IMR-90 (cell line): ENCODE measurements around the gene CLEC16A. TPM values are rescaled to one million over a fixed set of nuclear protein-coding genes. Genes with fewer than 3 reads are reported as not detected.

Experiments
- ATAC-seq: fragments of 200-7000 bp; cut with Tn5 transposase; 2 replicates; pipeline ENCODE4 v1.9.1; 2020; ENCODE audit warnings: low read depth, mild to moderate bottlenecking, moderate library complexity
- BruUV-seq: library from RNA; stranded (reverse); fragments of 400-500 nt; replicated peaks from 2 replicates; lab custom pipeline; 2021; lab: Mats Ljungman, UMichigan
- CTCF ChIA-PET: fragments of 300-600 bp; formaldehyde crosslinking; extraction: SDS; loops from one replicate; lab custom pipeline; 2021; ENCODE audit warnings: antibody characterized with exemption; lab: Yijun Ruan, JAX
- POLR2A ChIA-PET: fragments of 300-600 bp; sonication (Branson Sonifier 250); formaldehyde crosslinking; loops from one replicate; lab custom pipeline; 2022; ENCODE audit warnings: antibody characterized with exemption; ENCODE audit not compliant: unreplicated experiment; lab: Charles Lee
- DNase-seq: peaks from one replicate; pipeline ENCODE4 v3.0.0; 2013
- H2AFZ ChIP-seq: replicated peaks from 2 replicates; pipeline ENCODE3; 2013; ENCODE audit warnings: low read length, mild to moderate bottlenecking; ENCODE audit not compliant: poor library complexity
- H2AK5ac ChIP-seq: 2 replicates; pipeline ENCODE4 v1.6.1; 2013; ENCODE audit warnings: low read depth, low read length, inconsistent platforms
- H2AK9ac ChIP-seq: replicated peaks from 2 replicates; pipeline ENCODE3; 2013; ENCODE audit warnings: mild to moderate bottlenecking, low read depth, low read length, moderate library complexity; ENCODE audit not compliant: poor library complexity
- H2BK120ac ChIP-seq: 2 replicates; pipeline ENCODE4 v1.6.1; 2013; ENCODE audit warnings: low read depth, low read length, inconsistent platforms
- H2BK15ac ChIP-seq: 3 replicates; pipeline ENCODE4 v1.6.1; 2013; ENCODE audit warnings: low read depth, low read length, inconsistent platforms
- H2BK20ac ChIP-seq: 2 replicates; pipeline ENCODE4 v1.6.1; 2013; ENCODE audit warnings: low read depth, mild to moderate bottlenecking, inconsistent platforms, low read length, moderate library complexity
- H2BK5ac ChIP-seq: 2 replicates; pipeline ENCODE4 v1.6.1; 2013; ENCODE audit warnings: mild to moderate bottlenecking, low read depth, low read length, inconsistent platforms; ENCODE audit not compliant: poor library complexity, severe bottlenecking
- H3K14ac ChIP-seq: replicated peaks from 2 replicates; pipeline ENCODE4 v1.6.1; 2013; ENCODE audit warnings: low read depth, low read length, inconsistent platforms
- H3K18ac ChIP-seq: 2 replicates; pipeline ENCODE4 v1.6.1; 2013; ENCODE audit warnings: low read depth, low read length, control low read depth
- H3K23ac ChIP-seq: 2 replicates; pipeline ENCODE4 v1.6.1; 2013; ENCODE audit warnings: low read depth, low read length, inconsistent platforms
- H3K27ac ChIP-seq: 2 replicates; pipeline ENCODE4 v1.5.1; 2013; ENCODE audit warnings: mild to moderate bottlenecking, control low read depth, low read length; ENCODE audit not compliant: insufficient read depth
- H3K27me3 ChIP-seq: 2 replicates; pipeline ENCODE4 v1.6.1; 2013; ENCODE audit warnings: low read length; ENCODE audit not compliant: control insufficient read depth, insufficient read depth
- H3K36me3 ChIP-seq: 2 replicates; pipeline ENCODE4 v1.6.1; 2013; ENCODE audit warnings: low read length, mixed read lengths; ENCODE audit not compliant: control insufficient read depth, insufficient read depth
- H3K4ac ChIP-seq: 2 replicates; pipeline ENCODE4 v1.6.1; 2013; ENCODE audit warnings: low read depth, low read length, inconsistent platforms
- H3K4me1 ChIP-seq: 2 replicates; pipeline ENCODE4 v1.6.1; 2013; ENCODE audit warnings: low read length, mixed read lengths; ENCODE audit not compliant: control insufficient read depth, insufficient read depth
- H3K4me2 ChIP-seq: 2 replicates; pipeline ENCODE4 v1.6.1; 2013; ENCODE audit warnings: low read depth, mild to moderate bottlenecking, control low read depth, low read length, moderate library complexity
- H3K4me3 ChIP-seq: 2 replicates; pipeline ENCODE4 v1.5.1; 2013; ENCODE audit warnings: low read depth, mild to moderate bottlenecking, control low read depth, low read length, moderate library complexity; ENCODE audit not compliant: insufficient read depth
- H3K56ac ChIP-seq: 2 replicates; pipeline ENCODE4 v1.6.1; 2013; ENCODE audit warnings: low read length, inconsistent platforms; ENCODE audit not compliant: insufficient read depth; ENCODE audit errors: extremely low read depth
- H3K79me1 ChIP-seq, 2 experiments: 2 replicates each; pipeline ENCODE4 v1.6.1; 2013; ENCODE audit warnings: low read length in 2 of 2, inconsistent platforms in 1 of 2, low read depth in 1 of 2
- H3K9ac ChIP-seq: 2 replicates; pipeline ENCODE4 v1.6.1; 2013; ENCODE audit warnings: low read depth, low read length, control low read depth
- H3K9me1 ChIP-seq: 2 replicates; pipeline ENCODE4 v1.6.1; 2013; ENCODE audit warnings: low read length, inconsistent platforms; ENCODE audit not compliant: insufficient read depth
- H3K9me3 ChIP-seq: 2 replicates; pipeline ENCODE4 v1.6.1; 2013; ENCODE audit warnings: low read length; ENCODE audit not compliant: control insufficient read depth, insufficient read depth
- H4K20me1 ChIP-seq: 2 replicates; pipeline ENCODE4 v1.6.1; 2013; ENCODE audit warnings: low read length, inconsistent platforms; ENCODE audit not compliant: insufficient read depth
- H4K5ac ChIP-seq: 2 replicates; pipeline ENCODE4 v1.6.1; 2013; ENCODE audit warnings: mild to moderate bottlenecking, low read depth, low read length, control low read depth
- H4K8ac ChIP-seq, 2 experiments: 2 replicates each; pipeline ENCODE4 v1.6.1; 2013; ENCODE audit warnings: low read depth in 2 of 2, low read length in 2 of 2, control low read depth in 1 of 2, inconsistent platforms in 1 of 2
- H4K91ac ChIP-seq: 2 replicates; pipeline ENCODE4 v1.6.1; 2013; ENCODE audit warnings: low read depth, low read length, inconsistent platforms; ENCODE audit not compliant: insufficient read depth
- CHD1 ChIP-seq: IDR thresholded peaks from 2 replicates; pipeline ENCODE4 v1.6.1; 2012; ENCODE audit warnings: low read depth, low read length, improper control_type of control experiment
- MAFK ChIP-seq: IDR thresholded peaks from 2 replicates; pipeline ENCODE4 v1.6.1; 2012; ENCODE audit warnings: low read depth, low read length, improper control_type of control experiment
- MAZ ChIP-seq: IDR thresholded peaks from 2 replicates; pipeline ENCODE4 v1.6.1; 2012; ENCODE audit warnings: low read depth, mild to moderate bottlenecking, low read length, improper control_type of control experiment, moderate library complexity, borderline replicate concordance
- WGBS, 2 experiments: methylation state at CpG; one replicate each; pipeline versions ENCODE4 v1.1.5 to v1.1.7; 2013; ENCODE audit warnings: missing lambda C conversion rate in 2 of 2; ENCODE audit not compliant: insufficient read length in 1 of 2; ENCODE audit errors: extremely low coverage in 2 of 2; 5-methylcytosine and 5-hydroxymethylcytosine counted together
- dilution Hi-C: fragments of 300-500 bp; cut with HindIII; formaldehyde crosslinking; loops from one replicate; pipeline ENCODE4 v1.14.3; 2018; ENCODE audit warnings: low sequenced_read_pairs; ENCODE audit not compliant: unreplicated experiment
- in situ Hi-C: fragments of 300-500 bp; cut with MboI; formaldehyde crosslinking; loops from 3 replicates; pipeline ENCODE4 v1.14.3; 2019; ENCODE audit warnings: low sequenced_read_pairs, inconsistent platforms, mixed read lengths
- intact Hi-C: fragments of 100-400 bp; cut with micrococcal nuclease; formaldehyde crosslinking; loops from 2 replicates; pipeline ENCODE4 v1.10.0; 2022
- polyA plus RNA-seq, 3 experiments: library from polyadenylated mRNA; depleted of rRNA; stranded (reverse); fragments of >200 nt; gene quantifications; 2 replicates each; pipeline ENCODE4 v1.2.3, GENCODE V29; 2012; ENCODE audit warnings: low replicate concordance in 1 of 3
- total RNA-seq: library from RNA; depleted of rRNA; stranded (reverse); fragments of >200 nt; gene quantifications from 2 replicates; pipeline ENCODE4 v1.2.3, GENCODE V29; 2012

Gene CLEC16A
- total and polyA plus RNA-seq, 2 of the 4 experiments (the other 2 are of a cell fraction): 15.9 to 16.5 TPM

DNA sequence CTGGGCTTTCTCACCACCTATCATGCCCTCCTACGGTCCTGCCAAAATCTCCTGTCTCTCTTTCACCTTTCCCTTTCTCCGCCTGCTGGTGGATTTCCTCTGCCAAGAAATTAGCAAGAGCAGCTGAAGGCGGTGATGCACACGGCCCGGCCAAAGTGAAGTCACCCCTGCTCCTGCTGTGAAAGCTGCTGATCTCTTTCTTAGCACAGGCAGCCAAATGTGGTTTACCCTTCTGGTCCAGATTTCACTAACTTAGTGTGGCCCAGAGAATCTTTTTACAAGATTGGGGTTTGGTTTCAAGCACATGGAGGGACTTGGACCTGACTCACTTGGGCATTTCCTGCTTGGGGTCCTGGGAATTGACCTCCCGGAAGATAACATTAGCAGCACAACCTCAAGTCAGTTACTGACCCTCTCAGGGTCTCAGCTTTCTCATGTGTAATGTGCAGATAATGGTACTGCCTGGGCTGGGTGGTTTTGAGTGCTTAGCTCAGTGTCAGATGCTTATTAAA, 155.9 kb downstream of the CLEC16A start (continued):
- TF ChIP-seq CHD1: peak; percentile 67; the same call in 1 of the 2 replicates

DNA sequence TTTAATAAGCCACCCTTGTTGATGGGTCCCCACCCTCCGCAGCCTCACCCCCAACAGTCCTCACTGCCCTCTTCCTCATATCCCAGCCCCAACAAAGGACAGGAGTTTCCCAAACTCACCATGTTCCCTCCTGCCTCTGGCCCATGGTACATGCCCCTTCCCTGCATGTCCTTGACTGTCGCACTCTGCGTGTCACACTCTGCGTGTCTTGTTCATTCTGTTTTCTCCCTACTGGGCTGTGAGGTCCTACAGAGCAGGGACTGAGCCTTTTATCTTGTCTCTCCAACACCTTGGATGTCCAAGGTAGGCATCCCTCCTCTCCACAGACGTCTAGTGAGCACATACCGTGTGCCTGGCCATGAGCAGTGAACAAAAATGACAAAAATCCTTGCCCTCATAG, 156.9 kb downstream of the CLEC16A start:
- dilution Hi-C loops: no loop called here
- Histone ChIP-seq H3K9me1 (peaks cover 40% of the 10 kb centered on the region), H4K5ac (peak overlapping the region; percentile 99), H2BK5ac (peak overlapping the region; percentile 71), H3K9me3 (no peaks in the 10 kb centered on the region), H4K8ac (peak overlapping the region; percentile 82 to 94), H2BK120ac (peak overlapping the region; percentile 97), H3K18ac (peak overlapping the region; percentile 93), H2BK15ac (peak overlapping the region; percentile 100), H3K56ac (peak overlapping the region; percentile 25; the same call in 1 of the 2 replicates), H3K27ac (peak overlapping the region; percentile 87), H3K4me3 (no peak overlapping the region), H3K4me1 (peaks cover 52% of the 10 kb centered on the region), H3K4ac (peak overlapping the region; percentile 96), H3K23ac (peak overlapping the region; percentile 73), H2BK20ac (peak overlapping the region; percentile 95), H3K4me2 (no peak overlapping the region), H2AK9ac (peak overlapping the region; percentile 80), H3K9ac (peak overlapping the region; percentile 39; the same call in 1 of the 2 replicates), H4K91ac (peak overlapping the region; percentile 98), H2AK5ac (peak overlapping the region; percentile 100), H3K14ac (peak overlapping the region; percentile 94), H3K27me3 (no peaks in the 10 kb centered on the region), H3K36me3 (no peaks in the 10 kb centered on the region), H3K79me1 (peaks cover 4 to 54% of the 10 kb centered on the region in 2 experiments; a peak in 3 of 4 replicates), H4K20me1 (no peaks in the 10 kb centered on the region), H2AFZ (no peak overlapping the region)
- in situ Hi-C loops: loop anchor here (5.0 to 10.0 kb wide), 2 partner anchors 151 to 254 kb away; no protein-coding TSS in a partner anchor
- DNase-seq (no peak), ATAC-seq (no peak)
- ChIA-PET CTCF (interaction anchor here (0.6 to 1.6 kb wide), 3 partner anchors 8 to 508 kb away, joined by 3 to 6 read pairs (median 3); no protein-coding TSS in a partner anchor), POLR2A (no interaction called here)
- intact Hi-C loops: loop anchor here (2.0 to 5.0 kb wide), 2 partner anchors 109 to 154 kb away; no protein-coding TSS in a partner anchor
- no TSS peak for BruUV-seq
- WGBS, 2 experiments: 100% methylated on average over 4 of the region's 6 CpGs; no CpG with 5 or more reads in 1 of the 2 experiments
- TF ChIP-seq MAFK: no peak
- no peak for TF ChIP-seq MAZ
